HepG2 (cell line): ENCODE data around the gene WDCP. TPM values are rescaled to one million over a fixed set of nuclear protein-coding genes. Genes with fewer than 3 reads are reported as not detected.

Experiments
- ATRX ChIP-seq: sonication (generic); formaldehyde crosslinking; IDR thresholded peaks from 2 replicates; pipeline ENCODE4 v1.4.0; 2020; ENCODE audit warnings: missing genetic modification reagents, borderline replicate concordance
- CBX1 ChIP-seq: IDR thresholded peaks from one replicate; pipeline ENCODE4 v1.6.1; 2016; ENCODE audit warnings: antibody characterized with exemption, low read depth
- CEBPZ ChIP-seq: IDR thresholded peaks from 2 replicates; pipeline ENCODE4 v1.6.1; 2012; ENCODE audit warnings: low read length, improper control_type of control experiment
- CENPT ChIP-seq: sonication (generic); formaldehyde crosslinking; IDR thresholded peaks from 2 replicates; pipeline ENCODE4 v1.8.0; 2022; ENCODE audit warnings: low read depth, mild to moderate bottlenecking, moderate library complexity, missing genetic modification reagents
- CENPX ChIP-seq: sonication (generic); formaldehyde crosslinking; IDR thresholded peaks from 2 replicates; pipeline ENCODE4 v1.9.0; 2021; ENCODE audit warnings: mild to moderate bottlenecking, missing genetic modification reagents, moderate library complexity
- HHEX ChIP-seq: IDR thresholded peaks from 2 replicates; pipeline ENCODE4 v1.6.1; 2016; ENCODE audit warnings: control low read depth
- IKZF4 ChIP-seq: sonication (generic); formaldehyde crosslinking; IDR thresholded peaks from 2 replicates; pipeline ENCODE4 v1.5.1; 2020; ENCODE audit warnings: borderline replicate concordance, mild to moderate bottlenecking, low read depth, missing genetic modification reagents; ENCODE audit errors: not compliant biosample characterization
- KAT2B ChIP-seq: fragments of 150-350 bp; IDR thresholded peaks from 2 replicates; pipeline ENCODE4 v1.6.1; 2014; ENCODE audit warnings: low read depth, low read length, borderline replicate concordance
- ZHX2 ChIP-seq, 2 experiments: sonication (generic) in 1 of 2; formaldehyde crosslinking in 1 of 2; IDR thresholded peaks; 2 replicates each; pipeline versions ENCODE4 v1.6.1 to v1.9.0; 2014 to 2022; ENCODE audit warnings: antibody characterized with exemption in 1 of 2, borderline replicate concordance in 1 of 2, inconsistent platforms in 1 of 2, low read depth in 1 of 2, missing genetic modification reagents in 1 of 2
- ZNF292 ChIP-seq: sonication (generic); formaldehyde crosslinking; IDR thresholded peaks from 2 replicates; pipeline ENCODE4 v1.8.1; 2022; ENCODE audit warnings: mild to moderate bottlenecking, low read depth, missing genetic modification reagents, borderline replicate concordance
- ZNF629 ChIP-seq: sonication (generic); formaldehyde crosslinking; conservative IDR thresholded peaks from 2 replicates; pipeline ENCODE4 v1.5.0; 2020; ENCODE audit warnings: missing genetic modification reagents
- ZNF780A ChIP-seq: sonication (generic); formaldehyde crosslinking; IDR thresholded peaks from 2 replicates; pipeline ENCODE4 v1.8.0; 2022; ENCODE audit warnings: mild to moderate bottlenecking, missing genetic modification reagents, moderate library complexity
- polyA plus RNA-seq, 8 experiments: library from polyadenylated mRNA; depleted of rRNA in 3 of 8; stranded (reverse) in 7 of 8; unstranded in 1 of 8; fragments of >200 nt; fragmentation: Illumina TruSeq in 4 of 8; extraction: Trizol in 4 of 8; gene quantifications; 2 replicates each; pipeline versions ENCODE4 v1.2.1 to v1.2.3, GENCODE V29; 2011 to 2016; ENCODE audit warnings: low read depth in 4 of 8, missing spikeins in 1 of 8, mixed read lengths in 1 of 8; ENCODE audit not compliant: insufficient read depth in 1 of 8
- total RNA-seq, 5 experiments: library from RNA; depleted of rRNA; stranded (reverse); fragments of >200 nt; fragmentation: Illumina TruSeq; extraction: Trizol; gene quantifications; 2 replicates each; pipeline ENCODE4 v1.2.3, GENCODE V29; 2016; ENCODE audit warnings: low read depth in 1 of 5
- TF ChIP-seq, protein P1 (sequence below): IDR thresholded peaks from 2 replicates; pipeline ENCODE4 v1.6.1; 2016; ENCODE audit warnings: missing genetic modification reagents, missing compliant biosample characterization
- TF ChIP-seq, protein P2 (sequence below): sonication (generic); formaldehyde crosslinking; IDR thresholded peaks from 2 replicates; pipeline ENCODE4 v1.5.1; 2020; ENCODE audit warnings: missing genetic modification reagents, mild to moderate bottlenecking, borderline replicate concordance
- TF ChIP-seq, protein P3 (sequence below): sonication (generic); formaldehyde crosslinking; IDR thresholded peaks from 2 replicates; pipeline ENCODE4 v1.4.0; 2020; ENCODE audit warnings: missing genetic modification reagents

WDCP gene
- total and polyA plus RNA-seq, 2 of the 13 experiments (the other 11 are each of a cell fraction or from before 2014, with no cell fraction given): 17.4 to 22.6 TPM

GRCh38 chr2:24084386-24085199, 37.4 kb upstream of the WDCP start, which contains the start of gene TP53I3 (continued):
- TF ChIP-seq CENPT (CRISPR knock-in tag): no peak; the same call in 1 of the 2 replicates
- TF ChIP-seq CBX1: peak; percentile 64
- peak; percentile 27 for TF ChIP-seq IKZF4 (CRISPR knock-in tag)
- no peak for TF ChIP-seq CEBPZ
- TF ChIP-seq, protein P1, sequence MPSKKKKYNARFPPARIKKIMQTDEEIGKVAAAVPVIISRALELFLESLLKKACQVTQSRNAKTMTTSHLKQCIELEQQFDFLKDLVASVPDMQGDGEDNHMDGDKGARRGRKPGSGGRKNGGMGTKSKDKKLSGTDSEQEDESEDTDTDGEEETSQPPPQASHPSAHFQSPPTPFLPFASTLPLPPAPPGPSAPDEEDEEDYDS: peak; percentile 89
- TF ChIP-seq ZHX2 (IDR thresholded peaks at IDR 0.05; ENCODE audit: low read depth): no peak
- no peak for TF ChIP-seq ZHX2 (CRISPR knock-in tag; IDR thresholded peaks at IDR 0.05; ENCODE audit: borderline replicate concordance)
- TF ChIP-seq ZNF780A (CRISPR knock-in tag): no peak
- TF ChIP-seq, protein P2, sequence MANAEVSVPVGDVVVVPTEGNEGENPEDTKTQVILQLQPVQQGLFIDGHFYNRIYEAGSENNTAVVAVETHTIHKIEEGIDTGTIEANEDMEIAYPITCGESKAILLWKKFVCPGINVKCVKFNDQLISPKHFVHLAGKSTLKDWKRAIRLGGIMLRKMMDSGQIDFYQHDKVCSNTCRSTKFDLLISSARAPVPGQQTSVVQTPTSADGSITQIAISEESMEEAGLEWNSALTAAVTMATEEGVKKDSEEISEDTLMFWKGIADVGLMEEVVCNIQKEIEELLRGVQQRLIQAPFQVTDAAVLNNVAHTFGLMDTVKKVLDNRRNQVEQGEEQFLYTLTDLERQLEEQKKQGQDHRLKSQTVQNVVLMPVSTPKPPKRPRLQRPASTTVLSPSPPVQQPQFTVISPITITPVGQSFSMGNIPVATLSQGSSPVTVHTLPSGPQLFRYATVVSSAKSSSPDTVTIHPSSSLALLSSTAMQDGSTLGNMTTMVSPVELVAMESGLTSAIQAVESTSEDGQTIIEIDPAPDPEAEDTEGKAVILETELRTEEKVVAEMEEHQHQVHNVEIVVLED (CRISPR knock-in tag): no peak; the same call in 1 of the 2 replicates
- TF ChIP-seq ZNF292 (CRISPR knock-in tag): peak; percentile 12; the same call in 1 of the 2 replicates
- no peak for TF ChIP-seq KAT2B
- TF ChIP-seq CENPX (CRISPR knock-in tag): no peak
- no peak for TF ChIP-seq HHEX (CRISPR knock-in tag)
- no peak for TF ChIP-seq ATRX (CRISPR knock-in tag)
- TF ChIP-seq ZNF629 (CRISPR knock-in tag): 0 out of 2 replicates have a peak, but pooled peaks have one; percentile 7
- TF ChIP-seq, protein P3, sequence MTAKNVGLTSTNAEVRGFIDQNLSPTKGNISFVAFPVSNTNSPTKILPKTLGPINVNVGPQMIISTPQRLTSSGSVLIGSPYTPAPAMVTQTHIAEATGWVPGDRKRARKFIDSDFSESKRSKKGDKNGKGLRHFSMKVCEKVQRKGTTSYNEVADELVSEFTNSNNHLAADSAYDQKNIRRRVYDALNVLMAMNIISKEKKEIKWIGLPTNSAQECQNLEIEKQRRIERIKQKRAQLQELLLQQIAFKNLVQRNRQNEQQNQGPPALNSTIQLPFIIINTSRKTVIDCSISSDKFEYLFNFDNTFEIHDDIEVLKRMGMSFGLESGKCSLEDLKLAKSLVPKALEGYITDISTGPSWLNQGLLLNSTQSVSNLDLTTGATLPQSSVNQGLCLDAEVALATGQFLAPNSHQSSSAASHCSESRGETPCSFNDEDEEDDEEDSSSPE: no peak
